Measurements from ENCODE around the gene TTLL11.

- TF ChIP-seq CTCF (optimal IDR thresholded peaks at IDR 0.05 in 1 of 3, IDR thresholded peaks at IDR 0.05 in 1 of 3, conservative IDR thresholded peaks at IDR 0.05 in 1 of 3; ENCODE audit: extremely low read depth in 1 of 3, insufficient read depth in 2 of 3, low read length in 3 of 3) (no peak), EZH2 (IDR thresholded peaks at IDR 0.05; ENCODE audit: low read length) (no peak)
Observed at GRCh38 chr9:121809356-121810050, 283.6 kb downstream of the TTLL11 start.

All from keratinocyte (primary cell).